ENCODE results near the gene FTO. TPM values are rescaled to one million over a fixed set of nuclear protein-coding genes. Genes with fewer than 3 reads are reported as not detected.

The FTO gene
- total RNA-seq, 6 experiments from 2014 or later, result 93.7 to 107 (median 105) TPM

DNA sequence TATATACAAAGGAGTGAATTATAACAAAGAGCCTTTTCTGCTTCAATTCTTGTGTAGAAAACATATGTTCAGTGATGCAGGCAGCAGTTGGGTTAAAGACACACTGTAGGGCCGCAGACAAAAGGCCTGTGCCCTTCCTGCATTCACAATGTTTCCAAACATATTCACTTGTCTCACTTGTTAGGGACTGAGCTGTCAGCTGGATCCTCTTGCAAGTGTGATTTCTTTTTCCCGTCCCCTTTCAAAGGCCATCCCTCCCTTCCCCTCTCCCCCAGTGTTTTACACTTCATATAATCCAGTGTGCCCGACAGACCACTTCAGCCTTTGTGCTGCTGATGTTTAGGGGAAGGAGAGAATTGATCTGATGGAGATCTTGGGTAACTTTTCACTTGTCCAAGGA, 217.0 kb downstream of the FTO start:
- Mint-ChIP-seq H3K27me3 (ENCODE audit: insufficient read depth) (no peaks in the 10 kb centered on the region), H3K4me3 (no peak overlapping the region), H3K27ac (no peak overlapping the region), H3K9me3 (no peaks in the 10 kb centered on the region), H3K36me3 (ENCODE audit: low read depth) (no peaks in the 10 kb centered on the region), H3K4me1 (ENCODE audit: low read depth) (no peaks in the 10 kb centered on the region)
- TF ChIP-seq, protein P1, sequence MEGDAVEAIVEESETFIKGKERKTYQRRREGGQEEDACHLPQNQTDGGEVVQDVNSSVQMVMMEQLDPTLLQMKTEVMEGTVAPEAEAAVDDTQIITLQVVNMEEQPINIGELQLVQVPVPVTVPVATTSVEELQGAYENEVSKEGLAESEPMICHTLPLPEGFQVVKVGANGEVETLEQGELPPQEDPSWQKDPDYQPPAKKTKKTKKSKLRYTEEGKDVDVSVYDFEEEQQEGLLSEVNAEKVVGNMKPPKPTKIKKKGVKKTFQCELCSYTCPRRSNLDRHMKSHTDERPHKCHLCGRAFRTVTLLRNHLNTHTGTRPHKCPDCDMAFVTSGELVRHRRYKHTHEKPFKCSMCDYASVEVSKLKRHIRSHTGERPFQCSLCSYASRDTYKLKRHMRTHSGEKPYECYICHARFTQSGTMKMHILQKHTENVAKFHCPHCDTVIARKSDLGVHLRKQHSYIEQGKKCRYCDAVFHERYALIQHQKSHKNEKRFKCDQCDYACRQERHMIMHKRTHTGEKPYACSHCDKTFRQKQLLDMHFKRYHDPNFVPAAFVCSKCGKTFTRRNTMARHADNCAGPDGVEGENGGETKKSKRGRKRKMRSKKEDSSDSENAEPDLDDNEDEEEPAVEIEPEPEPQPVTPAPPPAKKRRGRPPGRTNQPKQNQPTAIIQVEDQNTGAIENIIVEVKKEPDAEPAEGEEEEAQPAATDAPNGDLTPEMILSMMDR (IDR thresholded peaks at IDR 0.05), result no peak
- no peak for DNase-seq

DNA sequence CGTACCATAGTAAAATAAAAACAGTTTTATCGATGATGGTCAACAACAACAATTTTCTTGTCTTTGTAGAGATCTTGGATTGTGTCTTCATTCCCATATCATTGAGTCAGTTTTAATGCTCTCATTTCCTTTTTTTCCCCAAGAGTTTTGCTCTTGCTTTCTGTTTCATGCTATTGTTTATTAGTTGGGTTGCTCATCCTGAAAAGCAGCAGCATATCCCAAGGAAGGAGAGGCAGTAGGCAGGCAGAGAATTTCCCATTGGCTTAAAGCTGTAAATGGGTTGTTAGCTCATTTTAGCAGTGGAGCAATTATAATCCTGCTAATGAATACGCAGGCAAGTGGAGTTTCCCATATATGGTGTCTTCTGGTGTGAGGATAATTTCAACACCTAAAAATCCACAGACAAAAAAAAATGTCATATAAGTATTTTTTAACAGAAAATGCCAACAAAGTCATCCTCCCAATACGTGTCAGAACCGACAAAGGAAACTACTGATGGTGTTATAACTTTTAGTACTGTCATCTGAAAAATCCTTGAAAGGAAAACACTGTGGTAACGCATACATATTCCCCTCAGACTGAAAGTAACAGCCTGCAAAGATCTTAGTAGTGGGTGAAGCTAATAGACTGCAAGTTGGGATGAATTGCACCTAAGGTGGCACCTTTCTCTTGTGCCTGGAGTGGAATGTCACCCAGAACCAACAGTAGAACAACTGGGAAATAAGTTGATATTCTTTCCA, 218.3 kb downstream of the FTO start:
- TF ChIP-seq, protein P1 (IDR thresholded peaks at IDR 0.05), result no peak
- H3K9me3 Mint-ChIP-seq, result no peaks in the 10 kb centered on the region
- no peak for DNase-seq
- no peaks in the 10 kb centered on the region for H3K36me3 Mint-ChIP-seq (ENCODE audit: low read depth)
- no peak overlapping the region for H3K4me3 Mint-ChIP-seq
- no peaks in the 10 kb centered on the region for H3K4me1 Mint-ChIP-seq (ENCODE audit: low read depth)
- no peak overlapping the region for H3K27ac Mint-ChIP-seq
- no peaks in the 10 kb centered on the region for H3K27me3 Mint-ChIP-seq (ENCODE audit: insufficient read depth)

DNA sequence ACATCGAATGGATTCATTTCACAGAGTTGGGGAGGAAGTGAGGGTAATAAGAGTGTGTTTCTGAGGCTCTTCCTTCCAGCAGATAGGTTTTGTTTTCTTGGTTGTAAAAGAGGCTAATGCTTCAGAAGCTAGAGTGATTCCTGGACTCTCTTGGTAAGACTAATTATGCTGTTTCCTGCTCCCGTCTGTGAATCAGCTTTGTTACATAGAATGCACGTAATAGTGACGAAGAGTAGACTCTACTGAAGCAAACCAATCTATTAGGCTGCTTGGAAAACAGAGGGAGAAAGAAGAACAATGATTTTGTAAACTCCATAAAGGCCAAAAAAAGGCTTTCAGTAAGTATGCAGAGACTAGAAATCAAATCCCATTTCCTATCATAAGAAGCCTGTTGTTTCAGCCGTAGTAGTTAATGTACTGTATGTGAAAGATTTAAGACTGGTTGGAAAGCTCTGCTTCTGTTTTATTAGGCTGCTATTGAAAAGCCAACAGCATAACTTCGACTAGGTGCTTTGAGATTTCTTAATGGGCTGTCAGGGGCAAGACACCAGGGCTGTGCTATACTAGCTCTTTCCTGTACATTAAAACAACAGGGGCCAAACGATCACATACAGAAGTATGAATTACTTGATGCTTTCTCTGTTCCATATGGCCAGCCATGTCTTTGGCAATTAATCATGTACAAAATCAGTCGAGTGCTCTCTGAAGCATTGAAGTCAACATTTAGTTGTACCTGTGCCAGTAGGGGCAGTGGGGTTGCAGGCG, 219.0 kb downstream of the FTO start:
- Mint-ChIP-seq H3K27me3 (ENCODE audit: insufficient read depth) (no peaks in the 10 kb centered on the region), H3K27ac (no peak overlapping the region), H3K4me3 (no peak overlapping the region), H3K4me1 (ENCODE audit: low read depth) (no peaks in the 10 kb centered on the region), H3K9me3 (no peaks in the 10 kb centered on the region), H3K36me3 (ENCODE audit: low read depth) (no peaks in the 10 kb centered on the region)
- TF ChIP-seq, protein P1 (IDR thresholded peaks at IDR 0.05), result no peak
- no peak for DNase-seq

DNA sequence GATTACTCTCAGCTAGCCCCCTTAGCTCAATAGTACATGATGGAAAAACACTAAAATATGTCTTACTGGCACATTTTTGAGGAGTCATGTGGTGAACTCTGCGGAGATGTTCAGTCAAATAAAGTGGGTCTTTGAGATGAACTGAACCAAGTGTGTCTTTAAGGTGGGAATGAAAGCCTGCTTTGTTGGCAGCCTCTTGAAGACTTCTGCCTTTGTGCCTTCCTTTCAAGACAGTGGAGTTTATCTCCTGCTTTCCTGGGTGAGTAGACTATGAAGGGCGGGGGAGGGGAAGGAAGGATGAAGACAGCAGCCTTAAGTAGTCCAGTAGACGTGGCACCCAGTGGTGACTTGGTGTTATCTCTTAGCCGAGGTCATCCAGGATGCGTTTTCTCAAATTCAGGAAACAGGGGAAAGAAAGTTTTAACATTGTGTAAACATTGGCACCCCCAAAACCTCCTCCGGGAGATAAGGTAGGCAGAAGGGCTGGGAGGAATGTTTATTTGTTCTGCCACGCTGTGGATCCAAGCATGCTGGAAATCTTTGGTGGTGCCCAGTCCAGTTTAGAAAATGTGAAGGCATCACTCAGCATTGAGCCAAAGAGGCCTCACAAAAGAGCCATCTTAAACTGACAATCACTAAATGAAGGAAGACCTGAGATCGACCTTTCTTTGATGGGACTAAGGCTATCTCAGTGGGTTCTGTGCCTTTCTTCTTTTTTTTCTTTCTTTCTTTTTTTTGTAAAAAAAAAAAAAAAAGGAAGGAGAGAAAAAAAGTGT, 220.6 kb downstream of the FTO start:
- H3K27me3 Mint-ChIP-seq (ENCODE audit: insufficient read depth), result no peaks in the 10 kb centered on the region
- DNase-seq, result no peak
- H3K36me3 Mint-ChIP-seq (ENCODE audit: low read depth), result no peaks in the 10 kb centered on the region
- H3K27ac Mint-ChIP-seq, result no peak overlapping the region
- H3K9me3 Mint-ChIP-seq, result no peaks in the 10 kb centered on the region
- H3K4me3 Mint-ChIP-seq, result no peak overlapping the region
- H3K4me1 Mint-ChIP-seq (ENCODE audit: low read depth), result no peaks in the 10 kb centered on the region
- TF ChIP-seq, protein P1 (IDR thresholded peaks at IDR 0.05), result no peak

DNA sequence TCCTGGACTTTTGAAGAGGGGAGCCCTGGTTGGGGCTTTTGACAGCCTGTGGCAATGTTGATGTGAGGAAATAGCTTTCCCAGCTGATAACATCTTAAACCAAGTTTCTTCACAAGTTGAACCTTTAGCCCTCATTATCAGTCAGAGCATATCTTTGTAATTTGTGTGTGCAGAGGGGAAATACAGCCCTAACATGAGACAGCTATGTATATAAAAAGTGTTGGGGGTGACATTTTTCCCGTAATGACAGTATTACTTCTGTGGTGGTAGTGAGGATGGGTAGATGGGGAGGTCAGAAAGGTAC, 221.1 kb downstream of the FTO start:
- TF ChIP-seq, protein P1 (IDR thresholded peaks at IDR 0.05), result no peak
- no peaks in the 10 kb centered on the region for H3K9me3 Mint-ChIP-seq
- no peak for DNase-seq
- H3K4me1 Mint-ChIP-seq (ENCODE audit: low read depth), result no peaks in the 10 kb centered on the region
- H3K27me3 Mint-ChIP-seq (ENCODE audit: insufficient read depth), result no peaks in the 10 kb centered on the region
- no peaks in the 10 kb centered on the region for H3K36me3 Mint-ChIP-seq (ENCODE audit: low read depth)
- no peak overlapping the region for H3K27ac Mint-ChIP-seq
- H3K4me3 Mint-ChIP-seq, result no peak overlapping the region

Data from HFFc6 (cell line).